Stimulated activated CD4-positive, alpha-beta T cell treated with anti-CD3 and anti-CD28 coated beads, Interleukin-4, amount 100 ng/mL, for 48 hours (primary cell): ENCODE measurements around the gene CCDC177.
"Not testable (repeated sequence)": the region's sequence is repeated elsewhere in the genome, so short reads cannot be mapped to it uniquely, and the experiment has no call there.

Source experiments
- DNase-seq, 2 donors: peaks; one replicate each; pipeline ENCODE4 v3.0.0-alpha.2; 2020; ENCODE audit warnings: low read depth in 2 of 2

CCDC177 gene

GRCh38 chr14:69600304-69600891 is 25.7 kb upstream of the CCDC177 start:
- DNase-seq, result no peak

GRCh38 chr14:69599431-69599830 is 24.8 kb upstream of the CCDC177 start:
- DNase-seq, result not testable (repeated sequence)

- no peak for DNase-seq
Measured at GRCh38 chr14:69595336-69595735, 20.7 kb upstream of the CCDC177 start.

DNA sequence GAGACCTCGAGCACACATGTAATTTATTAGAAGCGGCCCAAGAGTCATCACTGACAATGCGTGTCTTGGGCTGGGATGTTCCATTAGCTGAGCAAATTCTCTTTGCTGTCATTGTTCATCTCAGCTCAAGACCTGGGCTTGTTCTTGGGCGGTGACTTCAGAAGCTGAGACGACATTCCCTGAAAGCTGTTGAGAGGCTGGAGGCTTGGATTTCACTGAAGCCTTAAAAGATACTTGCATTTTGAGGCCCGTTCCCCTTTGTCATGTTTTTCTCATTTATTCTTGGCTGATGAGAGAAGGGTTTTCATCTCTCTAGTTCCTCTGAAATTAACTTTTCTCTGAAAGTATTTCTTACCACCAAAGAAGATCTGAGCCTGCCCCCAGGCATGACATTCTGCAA is 20.2 kb upstream of the CCDC177 start:
- DNase-seq, result no peak

DNA sequence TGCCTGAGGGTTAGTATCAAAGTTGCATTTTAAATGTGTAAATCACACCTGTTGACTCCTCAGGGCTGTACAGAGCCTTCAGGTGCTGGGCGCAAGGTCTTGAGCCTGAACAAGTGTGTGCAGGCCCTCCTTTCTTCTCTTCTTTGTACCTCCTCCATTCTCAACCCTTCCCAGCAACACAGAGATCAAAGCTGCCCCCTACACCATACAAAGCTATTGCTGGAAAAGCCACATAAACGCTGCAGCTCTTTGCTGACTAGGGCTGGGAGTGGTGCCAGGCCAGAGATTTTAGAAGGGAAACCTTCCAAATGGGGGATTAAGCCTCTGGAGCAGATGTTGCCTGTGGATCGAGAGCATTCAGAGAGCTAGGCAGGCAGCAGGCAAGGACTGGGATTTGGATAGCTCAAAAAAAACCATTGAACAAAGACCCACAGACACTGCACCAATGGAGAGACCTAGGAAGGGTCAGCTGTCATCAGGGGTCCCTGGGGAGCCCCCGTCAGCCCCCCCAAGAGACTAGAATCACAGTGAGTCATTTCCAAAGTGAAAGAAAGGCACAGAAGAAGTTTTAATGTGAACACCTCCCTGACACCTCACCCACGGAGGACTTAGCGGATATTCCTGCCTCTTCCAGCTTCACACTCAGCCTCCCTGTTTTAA is 18.5 kb upstream of the CCDC177 start:
- DNase-seq, result no peak

GRCh38 chr14:69591317-69591716 is 16.6 kb upstream of the CCDC177 start:
- no peak for DNase-seq

- DNase-seq, result no peak
Measured at GRCh38 chr14:69587389-69587788, 12.7 kb upstream of the CCDC177 start.

GRCh38 chr14:69586404-69586803 is 11.7 kb upstream of the CCDC177 start:
- DNase-seq, result no peak

DNA sequence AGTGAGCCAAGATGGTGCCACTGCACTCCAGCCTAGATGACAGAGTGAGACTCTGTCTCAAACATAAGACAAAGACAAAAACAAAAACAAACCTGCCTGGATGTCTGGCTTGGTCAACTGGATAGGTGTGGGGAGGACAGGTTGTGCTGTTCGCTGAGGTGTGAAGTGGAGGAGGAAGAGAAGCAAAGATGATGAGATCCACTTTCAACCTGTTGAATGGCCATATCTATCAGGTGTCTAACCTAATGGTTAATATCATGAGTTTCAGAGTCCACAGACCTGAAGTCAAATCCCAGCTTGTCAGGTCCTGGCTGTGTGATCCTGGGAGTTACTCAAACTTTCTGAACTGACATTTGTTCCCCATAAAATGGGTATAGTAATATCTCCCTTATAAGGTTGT is 9.7 kb upstream of the CCDC177 start:
- DNase-seq, result no peak

DNA sequence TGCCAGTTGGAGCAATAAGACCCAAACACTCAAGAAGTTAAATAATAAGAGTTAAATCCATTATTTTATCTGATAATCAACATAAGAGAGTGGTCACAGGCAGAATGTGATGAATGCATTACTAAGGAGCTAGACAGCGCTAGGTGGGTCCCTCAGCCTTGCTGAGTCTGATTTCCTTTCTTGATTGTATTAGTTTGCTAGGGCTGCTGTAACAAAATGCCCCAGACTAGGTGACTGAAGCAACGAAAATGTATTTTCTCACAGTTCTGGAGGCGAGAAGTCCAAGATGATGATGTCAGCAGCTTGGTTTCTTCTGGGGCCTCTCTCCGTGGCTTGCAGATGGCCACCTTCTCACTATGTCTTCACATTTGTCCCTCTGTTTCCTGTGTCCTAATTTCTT is 8.2 kb upstream of the CCDC177 start:
- DNase-seq, result no peak

DNA sequence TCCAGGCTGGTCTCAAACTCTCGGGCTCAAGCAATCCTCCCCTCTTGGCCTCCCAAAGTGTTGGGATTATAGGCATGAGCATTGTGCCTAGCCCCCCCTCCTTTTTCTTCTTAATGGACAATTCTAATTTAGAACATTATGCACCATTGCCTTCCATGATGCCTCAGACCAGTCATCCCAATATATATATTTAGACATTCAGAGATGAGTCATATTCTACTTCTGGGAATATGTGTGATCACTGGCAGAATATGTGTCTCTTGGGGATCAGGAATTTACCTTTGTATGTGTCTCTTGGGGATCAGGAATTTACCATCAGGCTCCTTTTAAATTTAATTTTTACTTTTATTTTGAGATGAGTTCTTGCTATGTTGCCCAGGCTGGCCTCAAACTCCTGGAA is 7.5 kb upstream of the CCDC177 start:
- DNase-seq, result no peak

DNA sequence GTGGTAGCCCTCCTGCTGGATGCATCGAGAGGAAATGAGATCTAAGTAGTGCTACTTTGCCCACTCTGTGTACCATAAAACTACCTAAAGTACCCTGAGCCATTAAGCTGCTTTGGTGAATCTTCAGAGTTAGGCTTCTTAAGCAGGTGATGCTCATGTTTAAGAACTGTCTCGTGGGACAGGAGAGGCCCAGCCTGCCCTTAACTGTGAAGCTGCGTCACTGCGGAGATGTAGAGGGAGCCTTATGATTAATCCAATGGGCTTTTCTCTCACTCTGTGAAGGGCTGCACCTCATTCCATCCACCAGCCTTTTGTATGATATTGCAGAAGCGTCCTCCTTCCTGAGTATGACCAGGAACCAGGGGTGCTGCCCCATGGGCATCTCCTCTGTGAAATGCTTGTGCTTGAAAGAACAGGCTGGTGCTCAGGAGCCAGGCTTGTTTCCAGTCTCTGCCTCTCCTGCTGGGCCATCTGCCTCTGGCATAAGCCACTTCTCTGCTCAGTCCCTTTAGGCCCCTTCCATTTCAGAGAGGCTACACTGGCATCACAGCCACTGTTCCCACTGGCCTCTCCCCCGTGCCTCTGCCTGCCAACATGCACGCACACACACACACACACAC is 6.8 kb upstream of the CCDC177 start:
- DNase-seq, result no peak

- no peak for DNase-seq
Measured at GRCh38 chr14:69580009-69580577, 5.4 kb upstream of the CCDC177 start.

DNA sequence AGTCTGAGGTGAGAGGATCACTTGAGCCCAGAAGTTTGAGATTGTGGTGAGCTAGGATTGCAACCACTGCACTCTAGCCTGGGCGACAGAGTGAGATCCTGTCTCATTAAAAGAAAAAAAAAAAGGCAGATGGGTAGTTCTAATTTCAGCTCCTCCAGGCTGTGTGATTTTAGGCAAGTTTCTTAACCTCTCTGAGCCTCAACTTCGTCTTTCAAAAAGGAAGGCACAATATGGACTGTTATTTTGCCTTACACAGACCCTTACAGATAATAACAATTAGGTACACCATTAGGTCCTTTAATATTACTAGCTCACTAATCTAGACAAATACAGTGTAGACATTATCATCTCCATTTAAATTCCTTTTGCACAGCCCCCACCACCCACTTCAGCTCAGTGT is 4.8 kb upstream of the CCDC177 start:
- no peak for DNase-seq

DNA sequence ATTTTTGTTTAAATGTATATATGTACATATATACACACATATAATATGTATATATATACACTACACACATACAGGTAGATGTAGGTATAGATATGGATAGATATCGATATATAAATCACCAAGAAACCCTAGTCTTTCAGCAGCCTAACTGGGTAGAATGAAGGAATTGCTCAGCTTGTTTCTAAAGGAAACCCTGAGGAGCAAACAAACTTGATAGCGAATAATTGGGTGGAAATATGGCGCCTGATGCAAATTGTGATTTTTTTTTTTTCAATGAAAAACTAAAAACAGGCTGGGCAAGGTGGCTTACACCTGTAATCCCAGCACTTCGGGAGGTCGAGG is 254 bp upstream of the CCDC177 start:
- DNase-seq, result no peak

- DNase-seq, result no peak
Measured at GRCh38 chr14:69573831-69574262, 824 bp downstream of the CCDC177 start.

DNA sequence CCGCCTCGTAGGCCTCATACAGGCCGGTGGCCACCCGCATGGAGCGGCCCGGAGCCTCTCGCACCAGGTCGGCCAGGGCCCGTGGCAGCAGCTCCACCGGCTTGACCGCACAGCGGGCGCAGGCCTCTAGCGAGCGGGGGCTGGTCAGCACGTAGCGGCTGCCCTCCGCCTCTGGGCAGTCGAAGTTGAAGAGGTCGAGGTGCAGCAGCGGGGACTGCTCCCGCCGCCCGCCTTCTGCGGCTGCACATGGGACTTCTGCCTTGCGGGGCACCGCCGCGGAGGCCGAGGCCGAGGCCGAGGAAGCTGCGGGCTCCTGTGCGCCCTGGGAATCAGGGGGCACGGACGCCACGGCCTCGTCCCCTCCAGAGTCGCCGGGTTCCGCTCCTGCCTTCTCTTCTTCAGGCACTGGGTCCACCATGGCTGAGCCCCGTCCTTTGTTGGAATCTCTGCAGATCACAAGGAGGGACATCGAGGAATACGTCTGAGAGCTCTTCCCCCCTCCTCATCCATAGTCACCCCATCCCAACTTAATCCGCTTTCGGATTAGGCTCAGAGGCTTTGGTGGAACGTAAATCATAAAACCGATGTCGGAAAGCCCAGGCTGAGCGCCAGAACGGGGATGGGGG is 1.4 kb downstream of the CCDC177 start:
- no peak for DNase-seq

GRCh38 chr14:69572841-69573135 is 1.9 kb downstream of the CCDC177 start:
- no peak for DNase-seq

DNA sequence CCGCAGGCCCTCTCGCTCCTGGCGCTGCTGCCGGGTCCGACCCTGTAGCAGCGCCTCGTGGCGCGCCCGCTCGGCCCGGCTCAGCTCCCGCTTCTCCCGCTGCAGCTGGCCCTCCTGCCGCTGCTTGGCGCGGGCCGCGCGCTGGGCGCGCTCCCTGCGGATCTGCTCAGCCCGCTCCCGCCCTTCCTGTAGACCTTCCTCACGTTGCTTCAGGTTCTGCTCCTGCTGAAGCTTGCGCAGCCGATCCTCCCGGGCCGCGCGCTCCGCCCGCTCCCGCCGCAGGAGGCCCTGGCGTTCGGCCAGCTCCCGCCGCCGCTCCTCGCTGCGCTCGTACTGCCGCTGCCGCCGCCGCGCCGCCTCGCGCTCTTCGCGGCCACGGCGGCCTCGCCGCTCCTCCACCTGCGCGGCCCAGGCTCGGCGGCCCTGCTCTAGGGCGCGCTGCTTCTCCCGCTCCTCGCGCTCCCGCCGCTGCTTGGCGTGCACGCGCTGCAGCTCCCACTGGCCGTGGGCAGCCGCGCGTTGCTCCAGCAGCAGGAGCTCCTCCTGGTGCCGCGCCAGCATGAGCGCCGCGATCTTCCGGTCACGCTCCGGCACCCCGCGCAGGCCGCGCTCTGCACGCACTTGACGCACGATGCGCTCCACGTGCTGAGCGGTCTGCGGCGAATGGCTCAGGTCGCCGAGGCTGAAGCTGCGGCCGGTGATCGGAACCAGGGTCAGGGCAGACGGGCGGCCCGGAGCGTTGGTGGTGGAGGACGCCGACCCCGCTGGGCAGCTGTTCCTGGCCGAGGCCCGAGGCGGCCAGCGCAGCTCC is 2.4 kb downstream of the CCDC177 start:
- no peak for DNase-seq

DNA sequence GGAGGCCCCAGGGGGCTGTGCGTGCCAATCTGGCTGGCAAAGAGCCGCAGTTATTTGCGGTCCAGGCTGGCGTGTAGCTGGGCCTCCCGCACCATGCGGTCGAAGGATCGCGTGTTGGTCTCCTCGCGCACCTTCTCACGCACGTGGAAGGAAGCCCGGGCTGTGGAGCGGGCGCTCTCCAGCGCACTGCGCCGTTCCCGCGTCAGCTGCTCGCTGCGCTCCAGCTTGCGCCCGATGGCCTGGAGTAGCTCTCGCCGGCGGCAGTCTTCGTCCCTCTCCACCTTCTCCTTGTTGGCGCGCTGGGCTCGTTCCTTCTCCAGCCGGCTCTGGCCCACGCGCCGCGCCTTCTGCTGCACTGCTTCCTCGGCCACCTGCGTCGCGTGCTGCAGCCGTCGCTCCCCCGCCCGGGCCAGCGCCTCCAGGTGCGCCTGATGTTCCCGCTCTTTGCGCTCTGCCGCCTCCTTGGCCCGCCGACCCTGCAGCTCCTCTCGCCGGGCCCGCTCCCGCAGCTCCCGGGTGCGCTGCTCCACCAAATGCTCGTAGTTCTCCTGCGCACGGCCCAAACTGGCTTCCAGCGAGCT is 3.1 kb downstream of the CCDC177 start:
- DNase-seq, result no peak

DNA sequence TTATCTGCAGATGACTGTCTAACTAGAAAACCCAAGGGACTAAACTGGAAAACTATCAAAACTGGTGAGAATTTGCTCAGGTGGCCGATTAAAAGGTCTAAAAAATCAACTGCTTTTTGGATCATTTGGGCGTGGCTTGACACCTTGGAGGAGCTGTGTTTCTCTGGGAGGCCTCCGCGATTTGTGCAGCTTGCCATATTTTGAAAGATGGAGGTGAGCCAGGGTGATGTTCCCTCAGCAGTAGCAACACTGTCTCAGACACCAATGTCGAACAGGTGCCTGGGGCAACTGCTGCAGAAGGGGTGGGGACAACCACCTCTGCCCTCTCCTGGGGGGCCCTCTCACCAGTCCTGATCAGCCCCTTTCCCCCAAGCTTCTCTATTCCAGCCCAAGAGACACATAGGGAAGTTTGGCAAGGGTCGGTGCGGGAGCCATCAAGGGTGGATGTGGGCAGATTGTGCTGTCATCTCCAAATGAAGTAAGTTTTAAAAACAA is 3.8 kb downstream of the CCDC177 start:
- no peak for DNase-seq

- no peak for DNase-seq
Measured at GRCh38 chr14:69569859-69570258, 4.8 kb downstream of the CCDC177 start.
